C4-2B (cell line): Measurements from ENCODE around the gene AXL.

ENCODE experiments used
- CTCF ChIP-seq: fragments of 450-650 bp; conservative IDR thresholded peaks from 2 replicates; pipeline ENCODE4 v1.5.1; 2017; ENCODE audit warnings: mild to moderate bottlenecking
- ZFX ChIP-seq: fragments of 450-650 bp; IDR thresholded peaks from 2 replicates; pipeline ENCODE4 v1.6.1; 2017

- TF ChIP-seq CTCF (no peak), ZFX (no peak)
Observed at GRCh38 chr19:41224632-41225031, 5.6 kb downstream of the AXL start.
